GM12878 (cell line): ENCODE results near the gene LIMS1. TPM values are rescaled to one million over a fixed set of nuclear protein-coding genes. Genes with fewer than 3 reads are reported as not detected.

Experiments
- ATAC-seq: fragments of 200-7000 bp; cut with Tn5 transposase; 3 replicates; pipeline ENCODE4 v1.9.1; 2020; ENCODE audit warnings: mild to moderate bottlenecking, moderate library complexity
- BruUV-seq: library from RNA; stranded (reverse); fragments of 400-500 nt; replicated peaks from 2 replicates; lab custom pipeline; 2021; lab: Mats Ljungman, UMichigan
- CTCF ChIA-PET: fragments of 300-600 bp; sonication (Branson Sonifier 250); formaldehyde crosslinking; extraction: SDS; loops from one replicate; lab custom pipeline; 2021; ENCODE audit warnings: inconsistent platforms; lab: Yijun Ruan, JAX
- POLR2A ChIA-PET: fragments of 350-600 bp; formaldehyde crosslinking; extraction: SDS; loops from one replicate; lab custom pipeline; 2021; ENCODE audit warnings: inconsistent platforms; lab: Charles Lee
- RAD21 ChIA-PET: fragments of 300-600 bp; sonication (Branson Sonifier 250); formaldehyde crosslinking; loops from one replicate; lab custom pipeline; 2023; ENCODE audit warnings: antibody characterized with exemption; ENCODE audit not compliant: unreplicated experiment; lab: Charles Lee
- SMC1A ChIA-PET: fragments of 300-600 bp; sonication (Branson Sonifier 250); formaldehyde crosslinking; loops from one replicate; lab custom pipeline; 2023; ENCODE audit not compliant: unreplicated experiment, uncharacterized antibody; lab: Charles Lee
- DNase-seq: peaks from one replicate; pipeline ENCODE4 v3.0.0-alpha.2; 2011; ENCODE audit warnings: low read depth, low spot score
- FAIRE-seq: peaks from 3 replicates; lab custom pipeline; 2011; peaks lifted over from hg19 to GRCh38; lab: Jason Lieb, UNC
- H2AFZ ChIP-seq: 2 replicates; pipeline ENCODE4 v1.6.0; 2011; ENCODE audit warnings: low read depth, low read length, control low read depth; ENCODE audit not compliant: control insufficient read depth
- H3K27ac ChIP-seq: 2 replicates; pipeline ENCODE4 v1.5.1; 2011; ENCODE audit warnings: control low read depth; ENCODE audit not compliant: control insufficient read depth, insufficient read depth
- H3K27me3 ChIP-seq, 2 experiments: replicated peaks in 1 of 2; 2 replicates each; pipeline versions ENCODE4 v1.6.0 to v1.6.1; 2011; ENCODE audit warnings: low read length in 1 of 2; ENCODE audit not compliant: control insufficient read depth in 2 of 2, insufficient read depth in 2 of 2
- H3K36me3 ChIP-seq, 2 experiments: 2 replicates each; pipeline ENCODE4 v1.5.1; 2011; ENCODE audit warnings: low read length in 1 of 2; ENCODE audit not compliant: control insufficient read depth in 2 of 2, insufficient read depth in 2 of 2
- H3K4me1 ChIP-seq: 2 replicates; pipeline ENCODE4 v1.6.1; 2011; ENCODE audit warnings: mild to moderate bottlenecking, low read length, moderate library complexity, mixed read lengths; ENCODE audit not compliant: control insufficient read depth, insufficient read depth
- H3K4me2 ChIP-seq: 2 replicates; pipeline ENCODE4 v1.6.0; 2011; ENCODE audit warnings: control low read depth; ENCODE audit not compliant: control insufficient read depth, insufficient read depth
- H3K4me3 ChIP-seq: fragments of 200-600 bp; sonication (generic); 2 replicates; pipeline ENCODE4 v1.5.1; 2016
- H3K79me2 ChIP-seq: 2 replicates; pipeline ENCODE4 v1.6.0; 2011; ENCODE audit warnings: low read length; ENCODE audit not compliant: control insufficient read depth, insufficient read depth
- H3K9ac ChIP-seq: 2 replicates; pipeline ENCODE4 v1.8.0; 2011; ENCODE audit warnings: low read length, control low read depth, mixed read lengths; ENCODE audit not compliant: control insufficient read depth, insufficient read depth
- H3K9me3 ChIP-seq: replicated peaks from 3 replicates; pipeline ENCODE4 v1.5.1; 2011; ENCODE audit warnings: mild to moderate bottlenecking, low read length; ENCODE audit not compliant: control insufficient read depth, insufficient read depth
- H4K20me1 ChIP-seq: 2 replicates; pipeline ENCODE4 v1.6.0; 2011; ENCODE audit not compliant: control insufficient read depth, insufficient read depth
- BACH1 ChIP-seq: fragments of 450-650 bp; IDR thresholded peaks from 2 replicates; pipeline ENCODE4 v1.6.1; 2017; ENCODE audit warnings: mild to moderate bottlenecking, borderline replicate concordance
- CHD4 ChIP-seq: fragments of 200-600 bp; sonication (generic); IDR thresholded peaks from 2 replicates; pipeline ENCODE4 v1.6.1; 2016; ENCODE audit warnings: mild to moderate bottlenecking
- CREM ChIP-seq: IDR thresholded peaks from 2 replicates; pipeline ENCODE4 v1.6.1; 2014; ENCODE audit warnings: antibody characterized with exemption, low read depth
- HDGF ChIP-seq: fragments of 450-650 bp; IDR thresholded peaks from 2 replicates; pipeline ENCODE4 v1.6.1; 2016; ENCODE audit warnings: antibody characterized with exemption
- MTA3 ChIP-seq: IDR thresholded peaks from 2 replicates; pipeline ENCODE4 v1.6.1; 2012; ENCODE audit warnings: low read length, inconsistent platforms, borderline replicate concordance
- NFXL1 ChIP-seq: fragments of 450-650 bp; IDR thresholded peaks from 2 replicates; pipeline ENCODE4 v1.6.1; 2017; ENCODE audit warnings: antibody characterized with exemption, mild to moderate bottlenecking, borderline replicate concordance
- PAX5 ChIP-seq: IDR thresholded peaks from 2 replicates; pipeline ENCODE4 v1.6.1; 2011; ENCODE audit warnings: low read depth, low read length, borderline replicate concordance
- SIX5 ChIP-seq: IDR thresholded peaks from 2 replicates; pipeline ENCODE4 v1.6.1; 2011; ENCODE audit warnings: mild to moderate bottlenecking, low read depth, low read length, moderate library complexity; ENCODE audit not compliant: severe bottlenecking
- SREBF2 ChIP-seq: IDR thresholded peaks from 2 replicates; pipeline ENCODE4 v1.6.1; 2012; ENCODE audit warnings: mild to moderate bottlenecking, low read length
- ZSCAN29 ChIP-seq: fragments of 450-650 bp; IDR thresholded peaks from 2 replicates; pipeline ENCODE4 v1.6.1; 2017; ENCODE audit warnings: mild to moderate bottlenecking, moderate library complexity
- ZZZ3 ChIP-seq: IDR thresholded peaks from 2 replicates; pipeline ENCODE4 v1.6.1; 2011; ENCODE audit warnings: low read depth; ENCODE audit not compliant: control insufficient read depth, insufficient read length
- WGBS: methylation state at CpG from one replicate; pipeline ENCODE4 v1.1.6; 2016; ENCODE audit warnings: low lambda C conversion rate; ENCODE audit not compliant: insufficient replicate concordance, insufficient coverage; ENCODE audit errors: missing lambda C conversion rate; 5-methylcytosine and 5-hydroxymethylcytosine counted together
- in situ Hi-C: fragments of 300-500 bp; cut with MboI; formaldehyde crosslinking; loops from 9 replicates; pipeline ENCODE4 v1.14.3; 2018; ENCODE audit warnings: mixed read lengths
- intact Hi-C: fragments of 100-400 bp; cut with micrococcal nuclease; formaldehyde crosslinking; loops from one replicate; pipeline ENCODE4 v1.14.2; 2022; ENCODE audit not compliant: unreplicated experiment
- polyA plus RNA-seq, 11 experiments: library from polyadenylated mRNA; depleted of rRNA in 4 of 11; unstranded in 6 of 11; stranded (reverse) in 5 of 11; fragments of >200 nt; fragmentation: Nextera tagmentation in 4 of 11; fragmentation: Illumina TruSeq in 1 of 11; extraction: Ambion mirVana in 4 of 11; extraction: Trizol in 1 of 11; gene quantifications; 1 replicate in 1 of 11; 2 replicates in 10 of 11; pipeline versions ENCODE4 v1.2.1 to v1.2.3, GENCODE V29; 2011 to 2016; ENCODE audit warnings: inconsistent platforms in 2 of 11, missing spikeins in 2 of 11, low read depth in 1 of 11
- total RNA-seq, 4 experiments: library from RNA; depleted of rRNA in 3 of 4; stranded (reverse); fragments of >200 nt in 3 of 4; fragmentation: Illumina TruSeq in 1 of 4; extraction: Trizol in 1 of 4; gene quantifications; 2 replicates each; pipeline versions ENCODE4 v1.2.1 to v1.2.3, GENCODE V29; 2013 to 2021
- TF ChIP-seq, protein P1 (sequence below): fragments of 450-650 bp; formaldehyde crosslinking; IDR thresholded peaks from 2 replicates; pipeline ENCODE4 v1.4.0; 2020; ENCODE audit warnings: mild to moderate bottlenecking, moderate library complexity
- TF ChIP-seq, protein P2 (sequence below): fragments of 450-650 bp; IDR thresholded peaks from 2 replicates; pipeline ENCODE4 v1.6.1; 2017; ENCODE audit warnings: mild to moderate bottlenecking, moderate library complexity

Gene LIMS1
- total and polyA plus RNA-seq, 10 of the 15 experiments (the other 5 are each of a cell fraction or from before 2014, with no cell fraction given) = 15.7 to 98.1 (median 43.9) TPM

DNA sequence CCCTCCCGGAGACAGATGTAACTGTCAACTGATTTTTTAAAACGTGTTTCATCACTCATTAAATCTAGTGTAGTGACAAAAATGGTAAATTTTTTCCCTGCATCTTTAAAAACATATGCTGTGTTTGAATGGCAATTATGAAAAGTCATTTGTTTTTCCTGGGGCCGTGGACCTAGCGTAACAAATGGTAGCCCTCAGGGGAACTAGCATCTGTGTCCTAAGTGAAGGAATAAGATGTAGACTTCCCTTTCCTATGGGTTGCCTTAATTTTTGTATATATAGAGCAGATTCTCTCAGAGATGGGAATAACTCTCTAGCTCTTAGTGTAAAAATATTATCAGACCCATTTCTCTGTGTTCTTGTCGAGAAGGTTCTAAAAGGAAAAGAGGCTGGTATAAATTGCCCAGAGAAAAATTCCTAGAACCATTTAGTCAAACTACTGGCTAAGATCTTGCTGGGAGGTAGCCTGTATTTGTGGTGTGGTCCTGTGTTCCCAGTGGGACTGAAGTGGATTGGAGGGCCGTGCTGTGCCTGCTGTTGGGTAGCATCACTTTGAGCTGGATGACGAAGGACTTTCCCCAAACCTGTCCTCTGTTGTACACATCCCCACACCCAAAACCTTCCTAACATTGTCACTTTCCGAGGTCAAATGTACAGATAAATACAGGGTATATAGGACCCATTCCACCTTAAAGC is 85.8 kb downstream of the LIMS1 start:
- Histone ChIP-seq H3K4me3 (no peak overlapping the region), H3K79me2 (peaks cover 5% of the 10 kb centered on the region), H3K27ac (no peak overlapping the region), H3K9me3 (no peaks in the 10 kb centered on the region), H3K36me3 (no peaks in the 10 kb centered on the region), H3K4me1 (peaks cover 20% of the 10 kb centered on the region), H3K4me2 (no peak overlapping the region), H3K9ac (no peak overlapping the region), H3K27me3 (no peaks in the 10 kb centered on the region), H4K20me1 (no peaks in the 10 kb centered on the region; the same call in 1 of the 2 replicates), H2AFZ (no peak overlapping the region)
- ChIA-PET SMC1A (interaction anchor here (0.6 to 23.9 kb wide), 5 partner anchors 3 to 167 kb away, joined by 3 to 800 read pairs (median 7); partner anchors contain the start of gene CCDC138), CTCF (interaction anchor here (1.2 to 11.7 kb wide), 4 partner anchors 8 to 18 kb away, joined by 10 to 161 read pairs (median 22); no protein-coding TSS in a partner anchor), RAD21 (interaction anchor here (0.9 to 4.7 kb wide), 5 partner anchors 8 to 45 kb away, joined by 3 to 52 read pairs (median 37); no protein-coding TSS in a partner anchor), POLR2A (interaction anchor here (1.0 to 2.0 kb wide), 4 partner anchors 8 to 12 kb away, joined by 3 to 17 read pairs (median 6); no protein-coding TSS in a partner anchor)
- intact Hi-C loops (no loop called here), in situ Hi-C loops (no loop called here)
- 87% methylated on average over 8 of the region's 8 CpGs for WGBS
- BruUV-seq = no TSS peak
- ATAC-seq (no peak), FAIRE-seq (no peak), DNase-seq (no peak)
- no peak for TF ChIP-seq HDGF
- no peak for TF ChIP-seq CHD4
- TF ChIP-seq PAX5 = no peak
- no peak for TF ChIP-seq BACH1
- TF ChIP-seq CREM = no peak
- no peak for TF ChIP-seq ZZZ3
- TF ChIP-seq ZSCAN29 = no peak
- TF ChIP-seq, protein P1, sequence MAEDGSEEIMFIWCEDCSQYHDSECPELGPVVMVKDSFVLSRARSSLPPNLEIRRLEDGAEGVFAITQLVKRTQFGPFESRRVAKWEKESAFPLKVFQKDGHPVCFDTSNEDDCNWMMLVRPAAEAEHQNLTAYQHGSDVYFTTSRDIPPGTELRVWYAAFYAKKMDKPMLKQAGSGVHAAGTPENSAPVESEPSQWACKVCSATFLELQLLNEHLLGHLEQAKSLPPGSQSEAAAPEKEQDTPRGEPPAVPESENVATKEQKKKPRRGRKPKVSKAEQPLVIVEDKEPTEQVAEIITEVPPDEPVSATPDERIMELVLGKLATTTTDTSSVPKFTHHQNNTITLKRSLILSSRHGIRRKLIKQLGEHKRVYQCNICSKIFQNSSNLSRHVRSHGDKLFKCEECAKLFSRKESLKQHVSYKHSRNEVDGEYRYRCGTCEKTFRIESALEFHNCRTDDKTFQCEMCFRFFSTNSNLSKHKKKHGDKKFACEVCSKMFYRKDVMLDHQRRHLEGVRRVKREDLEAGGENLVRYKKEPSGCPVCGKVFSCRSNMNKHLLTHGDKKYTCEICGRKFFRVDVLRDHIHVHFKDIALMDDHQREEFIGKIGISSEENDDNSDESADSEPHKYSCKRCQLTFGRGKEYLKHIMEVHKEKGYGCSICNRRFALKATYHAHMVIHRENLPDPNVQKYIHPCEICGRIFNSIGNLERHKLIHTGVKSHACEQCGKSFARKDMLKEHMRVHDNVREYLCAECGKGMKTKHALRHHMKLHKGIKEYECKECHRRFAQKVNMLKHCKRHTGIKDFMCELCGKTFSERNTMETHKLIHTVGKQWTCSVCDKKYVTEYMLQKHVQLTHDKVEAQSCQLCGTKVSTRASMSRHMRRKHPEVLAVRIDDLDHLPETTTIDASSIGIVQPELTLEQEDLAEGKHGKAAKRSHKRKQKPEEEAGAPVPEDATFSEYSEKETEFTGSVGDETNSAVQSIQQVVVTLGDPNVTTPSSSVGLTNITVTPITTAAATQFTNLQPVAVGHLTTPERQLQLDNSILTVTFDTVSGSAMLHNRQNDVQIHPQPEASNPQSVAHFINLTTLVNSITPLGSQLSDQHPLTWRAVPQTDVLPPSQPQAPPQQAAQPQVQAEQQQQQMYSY (CRISPR knock-in tag) = no peak
- TF ChIP-seq, protein P2, sequence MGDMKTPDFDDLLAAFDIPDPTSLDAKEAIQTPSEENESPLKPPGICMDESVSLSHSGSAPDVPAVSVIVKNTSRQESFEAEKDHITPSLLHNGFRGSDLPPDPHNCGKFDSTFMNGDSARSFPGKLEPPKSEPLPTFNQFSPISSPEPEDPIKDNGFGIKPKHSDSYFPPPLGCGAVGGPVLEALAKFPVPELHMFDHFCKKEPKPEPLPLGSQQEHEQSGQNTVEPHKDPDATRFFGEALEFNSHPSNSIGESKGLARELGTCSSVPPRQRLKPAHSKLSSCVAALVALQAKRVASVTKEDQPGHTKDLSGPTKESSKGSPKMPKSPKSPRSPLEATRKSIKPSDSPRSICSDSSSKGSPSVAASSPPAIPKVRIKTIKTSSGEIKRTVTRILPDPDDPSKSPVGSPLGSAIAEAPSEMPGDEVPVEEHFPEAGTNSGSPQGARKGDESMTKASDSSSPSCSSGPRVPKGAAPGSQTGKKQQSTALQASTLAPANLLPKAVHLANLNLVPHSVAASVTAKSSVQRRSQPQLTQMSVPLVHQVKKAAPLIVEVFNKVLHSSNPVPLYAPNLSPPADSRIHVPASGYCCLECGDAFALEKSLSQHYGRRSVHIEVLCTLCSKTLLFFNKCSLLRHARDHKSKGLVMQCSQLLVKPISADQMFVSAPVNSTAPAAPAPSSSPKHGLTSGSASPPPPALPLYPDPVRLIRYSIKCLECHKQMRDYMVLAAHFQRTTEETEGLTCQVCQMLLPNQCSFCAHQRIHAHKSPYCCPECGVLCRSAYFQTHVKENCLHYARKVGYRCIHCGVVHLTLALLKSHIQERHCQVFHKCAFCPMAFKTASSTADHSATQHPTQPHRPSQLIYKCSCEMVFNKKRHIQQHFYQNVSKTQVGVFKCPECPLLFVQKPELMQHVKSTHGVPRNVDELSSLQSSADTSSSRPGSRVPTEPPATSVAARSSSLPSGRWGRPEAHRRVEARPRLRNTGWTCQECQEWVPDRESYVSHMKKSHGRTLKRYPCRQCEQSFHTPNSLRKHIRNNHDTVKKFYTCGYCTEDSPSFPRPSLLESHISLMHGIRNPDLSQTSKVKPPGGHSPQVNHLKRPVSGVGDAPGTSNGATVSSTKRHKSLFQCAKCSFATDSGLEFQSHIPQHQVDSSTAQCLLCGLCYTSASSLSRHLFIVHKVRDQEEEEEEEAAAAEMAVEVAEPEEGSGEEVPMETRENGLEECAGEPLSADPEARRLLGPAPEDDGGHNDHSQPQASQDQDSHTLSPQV = no peak
- TF ChIP-seq SREBF2 = no peak
- TF ChIP-seq SIX5 = no peak
- no peak for TF ChIP-seq NFXL1
- TF ChIP-seq MTA3 = no peak
